Measurements from ENCODE around the gene INTS3. TPM values are rescaled to one million over a fixed set of nuclear protein-coding genes. Genes with fewer than 3 reads are reported as not detected.
A peak's percentile ranks its signal among the peaks of the same experiment; 100 is the strongest.

INTS3 gene
- total RNA-seq, 1 donor from 2014 or later: 39.5 TPM

- Histone ChIP-seq H3K79me2 (ENCODE audit: insufficient read depth, low read length) (no peaks in the 10 kb centered on the region), H3K9me3 (ENCODE audit: insufficient read depth, low read depth, low read length) (no peaks in the 10 kb centered on the region), H3K36me3 (ENCODE audit: insufficient read depth, low read length) (peaks cover 18% of the 10 kb centered on the region), H3K4me2 (ENCODE audit: low read length) (no peak overlapping the region), H3K27me3 (ENCODE audit: insufficient read depth, low read length) (no peaks in the 10 kb centered on the region), H3K4me3 (ENCODE audit: insufficient read depth, low read depth, low read length) (no peak overlapping the region), H3K4me1 (ENCODE audit: insufficient read depth, low read length) (peaks cover 8% of the 10 kb centered on the region), H3K27ac (ENCODE audit: low read depth, low read length) (no peak overlapping the region), H3K9ac (ENCODE audit: low read length) (no peak overlapping the region), H2AFZ (ENCODE audit: low read depth, low read length) (no peak overlapping the region), H4K20me1 (ENCODE audit: insufficient read depth, low read length) (peaks cover 11% of the 10 kb centered on the region)
- DNase-seq (ENCODE audit: low read depth) (no peak), FAIRE-seq (no peak)
- Mint-ChIP-seq H3K27ac (ENCODE audit: unreplicated experiment) (no peak overlapping the region), H3K27me3 (ENCODE audit: low read depth, unreplicated experiment) (no peaks in the 10 kb centered on the region), H3K4me3 (ENCODE audit: unreplicated experiment) (no peak overlapping the region), H3K4me1 (ENCODE audit: low read depth, unreplicated experiment) (peaks cover 7% of the 10 kb centered on the region), H3K9me3 (ENCODE audit: unreplicated experiment) (no peaks in the 10 kb centered on the region), H3K36me3 (ENCODE audit: low read depth, unreplicated experiment) (peaks cover 10% of the 10 kb centered on the region)
- no peak for TF ChIP-seq CTCF (IDR thresholded peaks at IDR 0.05; ENCODE audit: insufficient read depth, low read depth, low read length)
- no peak for TF ChIP-seq EZH2 (IDR thresholded peaks at IDR 0.05; ENCODE audit: insufficient read depth, low read length)
Observed at GRCh38 chr1:153804112-153804511, 76.3 kb downstream of the INTS3 start.

GRCh38 chr1:153805042-153805745 lies 77.3 kb downstream of the INTS3 start:
- H3K4me2 ChIP-seq (ENCODE audit: low read length): no peak overlapping the region
- peaks cover 27% of the 10 kb centered on the region for H3K36me3 ChIP-seq (ENCODE audit: insufficient read depth, low read length)
- H3K4me3 ChIP-seq (ENCODE audit: insufficient read depth, low read depth, low read length): no peak overlapping the region
- no peaks in the 10 kb centered on the region for H3K79me2 ChIP-seq (ENCODE audit: insufficient read depth, low read length)
- TF ChIP-seq CTCF (IDR thresholded peaks at IDR 0.05; ENCODE audit: insufficient read depth, low read depth, low read length): no peak
- TF ChIP-seq EZH2 (IDR thresholded peaks at IDR 0.05; ENCODE audit: insufficient read depth, low read length): no peak
- peak overlapping the region; percentile 21 for H3K27ac Mint-ChIP-seq (ENCODE audit: unreplicated experiment)
- H3K27me3 ChIP-seq (ENCODE audit: insufficient read depth, low read length): no peaks in the 10 kb centered on the region
- no peak overlapping the region for H3K4me3 Mint-ChIP-seq (ENCODE audit: unreplicated experiment)
- no peaks in the 10 kb centered on the region for H3K9me3 Mint-ChIP-seq (ENCODE audit: unreplicated experiment)
- peaks cover 16% of the 10 kb centered on the region for H3K36me3 Mint-ChIP-seq (ENCODE audit: low read depth, unreplicated experiment)
- H3K27ac ChIP-seq (ENCODE audit: low read depth, low read length): no peak overlapping the region
- H4K20me1 ChIP-seq (ENCODE audit: insufficient read depth, low read length): peaks cover 11% of the 10 kb centered on the region
- H3K4me1 Mint-ChIP-seq (ENCODE audit: low read depth, unreplicated experiment): peaks cover 7% of the 10 kb centered on the region
- no peak overlapping the region for H3K9ac ChIP-seq (ENCODE audit: low read length)
- H3K4me1 ChIP-seq (ENCODE audit: insufficient read depth, low read length): peaks cover 8% of the 10 kb centered on the region
- H3K9me3 ChIP-seq (ENCODE audit: insufficient read depth, low read depth, low read length): no peaks in the 10 kb centered on the region
- FAIRE-seq (no peak), DNase-seq (ENCODE audit: low read depth) (peak; percentile 56)
- no peaks in the 10 kb centered on the region for H3K27me3 Mint-ChIP-seq (ENCODE audit: low read depth, unreplicated experiment)
- no peak overlapping the region for H2AFZ ChIP-seq (ENCODE audit: low read depth, low read length)
